ENCODE results near the gene ZNF263.

DNA sequence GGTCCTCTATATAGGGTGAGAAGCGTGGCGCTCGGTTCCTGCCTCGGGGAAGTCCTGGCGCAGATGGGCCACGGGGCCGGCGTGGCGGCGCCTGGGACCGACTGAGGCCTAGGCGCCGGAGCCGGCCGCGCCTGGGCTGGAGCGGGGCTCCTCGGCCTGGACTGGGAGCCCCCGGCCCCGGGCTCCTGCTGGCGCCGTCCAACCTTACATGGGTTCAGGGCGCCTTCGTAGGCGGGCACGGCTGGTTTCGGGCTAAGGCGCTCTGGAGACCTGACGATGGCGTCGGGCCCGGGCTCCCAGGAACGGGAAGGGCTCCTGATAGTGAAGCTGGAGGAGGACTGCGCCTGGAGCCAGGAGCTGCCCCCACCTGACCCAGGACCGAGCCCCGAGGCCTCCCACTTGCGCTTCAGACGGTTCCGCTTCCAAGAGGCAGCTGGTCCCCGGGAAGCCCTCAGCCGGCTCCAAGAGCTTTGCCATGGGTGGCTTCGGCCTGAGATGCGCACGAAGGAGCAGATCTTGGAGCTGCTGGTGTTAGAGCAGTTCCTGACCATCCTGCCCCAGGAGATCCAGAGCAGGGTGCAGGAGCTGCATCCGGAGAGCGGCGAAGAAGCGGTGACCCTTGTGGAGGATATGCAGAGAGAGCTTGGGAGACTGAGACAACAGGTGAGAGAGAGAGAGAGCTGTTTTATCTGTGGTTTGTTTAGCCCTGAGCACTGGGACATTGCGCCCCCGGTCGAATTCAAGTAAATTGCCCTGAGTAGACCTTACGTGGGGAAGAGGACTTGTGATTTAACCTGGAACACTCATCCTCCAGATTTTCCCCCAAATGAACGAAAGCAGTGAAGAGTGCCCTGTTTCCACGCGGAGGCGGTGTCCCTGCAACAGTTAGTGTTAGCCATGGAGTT is 504 bp downstream of the ZNF263 start:
- TF ChIP-seq, protein P1, sequence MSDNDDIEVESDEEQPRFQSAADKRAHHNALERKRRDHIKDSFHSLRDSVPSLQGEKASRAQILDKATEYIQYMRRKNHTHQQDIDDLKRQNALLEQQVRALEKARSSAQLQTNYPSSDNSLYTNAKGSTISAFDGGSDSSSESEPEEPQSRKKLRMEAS (IDR thresholded peaks at IDR 0.05; ENCODE audit: low read depth): no peak
- TF ChIP-seq, protein P2, sequence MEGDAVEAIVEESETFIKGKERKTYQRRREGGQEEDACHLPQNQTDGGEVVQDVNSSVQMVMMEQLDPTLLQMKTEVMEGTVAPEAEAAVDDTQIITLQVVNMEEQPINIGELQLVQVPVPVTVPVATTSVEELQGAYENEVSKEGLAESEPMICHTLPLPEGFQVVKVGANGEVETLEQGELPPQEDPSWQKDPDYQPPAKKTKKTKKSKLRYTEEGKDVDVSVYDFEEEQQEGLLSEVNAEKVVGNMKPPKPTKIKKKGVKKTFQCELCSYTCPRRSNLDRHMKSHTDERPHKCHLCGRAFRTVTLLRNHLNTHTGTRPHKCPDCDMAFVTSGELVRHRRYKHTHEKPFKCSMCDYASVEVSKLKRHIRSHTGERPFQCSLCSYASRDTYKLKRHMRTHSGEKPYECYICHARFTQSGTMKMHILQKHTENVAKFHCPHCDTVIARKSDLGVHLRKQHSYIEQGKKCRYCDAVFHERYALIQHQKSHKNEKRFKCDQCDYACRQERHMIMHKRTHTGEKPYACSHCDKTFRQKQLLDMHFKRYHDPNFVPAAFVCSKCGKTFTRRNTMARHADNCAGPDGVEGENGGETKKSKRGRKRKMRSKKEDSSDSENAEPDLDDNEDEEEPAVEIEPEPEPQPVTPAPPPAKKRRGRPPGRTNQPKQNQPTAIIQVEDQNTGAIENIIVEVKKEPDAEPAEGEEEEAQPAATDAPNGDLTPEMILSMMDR (IDR thresholded peaks at IDR 0.05): no peak

Data from SK-N-SH (cell line).